HTR-8/SVneo (cell line): ENCODE results near the gene TMEM245.
A peak's percentile ranks its signal among the peaks of the same experiment; 100 is the strongest.
"Not testable (repeated sequence)": the region's sequence is repeated elsewhere in the genome, so short reads cannot be mapped to it uniquely, and the experiment has no call there.

Experiments
- DNase-seq: peaks from one replicate; pipeline ENCODE4 v3.0.0; 2011; ENCODE audit warnings: low spot score, mixed read lengths; ENCODE audit not compliant: insufficient read length
- FAIRE-seq: peaks from 2 replicates; lab custom pipeline; 2011; peaks lifted over from hg19 to GRCh38; lab: Jason Lieb, UNC

The TMEM245 gene

GRCh38 chr9:109134167-109134578 is 14.4 kb upstream of the TMEM245 start:
- DNase-seq (no peak), FAIRE-seq (no peak)

- no peak for FAIRE-seq
- DNase-seq, result no peak
Measured at GRCh38 chr9:109133533-109133932, 13.8 kb upstream of the TMEM245 start.

GRCh38 chr9:109132567-109133021 is 12.8 kb upstream of the TMEM245 start:
- DNase-seq, result no peak
- no peak for FAIRE-seq

- DNase-seq, result no peak
- FAIRE-seq, result no peak
Measured at GRCh38 chr9:109129470-109130197, 9.9 kb upstream of the TMEM245 start.

- not testable (repeated sequence) for FAIRE-seq, DNase-seq
Measured at GRCh38 chr9:109126671-109127070, 6.9 kb upstream of the TMEM245 start.

- DNase-seq (no peak), FAIRE-seq (no peak)
Measured at GRCh38 chr9:109124121-109124520, 4.4 kb upstream of the TMEM245 start.

GRCh38 chr9:109122726-109123621 is 3.2 kb upstream of the TMEM245 start:
- DNase-seq (no peak), FAIRE-seq (no peak)

- no peak for DNase-seq
- FAIRE-seq, result no peak
Measured at GRCh38 chr9:109121232-109121796, 1.6 kb upstream of the TMEM245 start.

GRCh38 chr9:109120204-109120789 is 550 bp upstream of the TMEM245 start:
- no peak for DNase-seq
- no peak for FAIRE-seq

- DNase-seq (no peak), FAIRE-seq (no peak)
Measured at GRCh38 chr9:109118808-109119438, 824 bp downstream of the TMEM245 start.

GRCh38 chr9:109117856-109118807 is 1.6 kb downstream of the TMEM245 start:
- DNase-seq (peak; percentile 69), FAIRE-seq (peak; percentile 71)

- FAIRE-seq (no peak), DNase-seq (no peak)
Measured at GRCh38 chr9:109115931-109116526, 3.7 kb downstream of the TMEM245 start.

- no peak for DNase-seq
Measured at GRCh38 chr9:109114670-109115069, 5.1 kb downstream of the TMEM245 start.

GRCh38 chr9:109113892-109114609 is 5.7 kb downstream of the TMEM245 start:
- DNase-seq (no peak), FAIRE-seq (no peak)

More at GRCh38 chr9:109114670-109115069, 5.1 kb downstream of the TMEM245 start:
- no peak for FAIRE-seq

GRCh38 chr9:109113254-109113653 is 6.5 kb downstream of the TMEM245 start:
- FAIRE-seq, result no peak
- DNase-seq, result no peak

GRCh38 chr9:109110329-109111021 is 9.3 kb downstream of the TMEM245 start:
- FAIRE-seq (no peak), DNase-seq (no peak)

- DNase-seq (no peak), FAIRE-seq (no peak)
Measured at GRCh38 chr9:109109967-109110328, 9.8 kb downstream of the TMEM245 start.
